GM21717 (cell line): ENCODE results near the gene DNASE1L1.

Experiments
- ATAC-seq: cut with Tn5 transposase; IDR thresholded peaks from one replicate; pipeline ENCODE4 v1.9.1; 2021; ENCODE audit warnings: mild to moderate bottlenecking, moderate library complexity; ENCODE audit not compliant: unreplicated experiment

The DNASE1L1 gene

GRCh38 chrX:154370300-154371016 lies 38.6 kb downstream of the DNASE1L1 start:
- no peak for ATAC-seq

- no peak for ATAC-seq
Observed at GRCh38 chrX:154369449-154370299, 39.4 kb downstream of the DNASE1L1 start.

GRCh38 chrX:154368630-154369448 lies 40.2 kb downstream of the DNASE1L1 start:
- no peak for ATAC-seq

GRCh38 chrX:154367474-154368308 lies 41.4 kb downstream of the DNASE1L1 start:
- no peak for ATAC-seq

GRCh38 chrX:154366666-154367055 lies 42.4 kb downstream of the DNASE1L1 start:
- ATAC-seq = no peak

GRCh38 chrX:154365997-154366665 lies 42.9 kb downstream of the DNASE1L1 start:
- ATAC-seq = no peak

GRCh38 chrX:154365052-154365600 lies 43.9 kb downstream of the DNASE1L1 start:
- no peak for ATAC-seq

GRCh38 chrX:154363706-154364439 lies 45.2 kb downstream of the DNASE1L1 start:
- ATAC-seq = no peak

- no peak for ATAC-seq
Observed at GRCh38 chrX:154362085-154362742, 46.8 kb downstream of the DNASE1L1 start.

- no peak for ATAC-seq
Observed at GRCh38 chrX:154360155-154360713, 48.8 kb downstream of the DNASE1L1 start.

GRCh38 chrX:154359362-154360154 lies 49.5 kb downstream of the DNASE1L1 start:
- ATAC-seq = no peak

GRCh38 chrX:154358829-154359228 lies 50.2 kb downstream of the DNASE1L1 start:
- ATAC-seq = no peak

- ATAC-seq = no peak
Observed at GRCh38 chrX:154358011-154358410, 51.0 kb downstream of the DNASE1L1 start.

GRCh38 chrX:154357205-154357604 lies 51.8 kb downstream of the DNASE1L1 start:
- ATAC-seq = no peak

GRCh38 chrX:154356596-154356995 lies 52.5 kb downstream of the DNASE1L1 start:
- no peak for ATAC-seq

GRCh38 chrX:154355776-154356140 lies 53.3 kb downstream of the DNASE1L1 start:
- ATAC-seq = no peak

GRCh38 chrX:154355094-154355775 lies 53.8 kb downstream of the DNASE1L1 start:
- no peak for ATAC-seq
